ENCODE measurements around the gene EDDM3A. TPM values are rescaled to one million over a fixed set of nuclear protein-coding genes. Genes with fewer than 3 reads are reported as not detected.
"Not testable (repeated sequence)": the region's sequence is repeated elsewhere in the genome, so short reads cannot be mapped to it uniquely, and the experiment has no call there.

Gene EDDM3A
- total and polyA plus RNA-seq, 4 donors: not detected

DNA sequence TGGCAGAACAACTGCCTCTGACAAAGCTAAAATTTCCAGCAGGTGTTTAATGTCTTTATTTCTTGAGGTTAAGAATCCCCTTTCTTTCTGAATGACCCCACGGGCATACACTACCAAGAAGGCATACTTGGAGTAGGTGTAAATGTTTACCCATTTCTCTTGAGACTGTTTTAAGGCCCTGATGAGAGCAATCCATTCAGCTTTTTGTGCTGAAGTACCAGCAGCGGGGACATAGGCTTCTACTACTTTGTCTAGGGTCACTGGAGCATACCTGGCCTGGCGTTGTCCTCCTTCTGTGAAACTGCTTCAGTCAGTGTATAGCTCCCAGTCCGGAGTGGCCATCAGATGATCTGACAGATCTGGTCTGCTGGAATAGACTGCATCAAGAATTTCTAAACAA, 34.4 kb upstream of the EDDM3A start:
- no peaks in the 10 kb centered on the region for H3K9me3 ChIP-seq (ENCODE audit: control insufficient read depth, insufficient read depth, low read length)
- H3K36me3 ChIP-seq (ENCODE audit: control insufficient read depth, insufficient read depth, low read length): no peaks in the 10 kb centered on the region
- 93% methylated on average over 3 of the region's 4 CpGs for WGBS (ENCODE audit: insufficient coverage)
- no peaks in the 10 kb centered on the region for H3K4me1 ChIP-seq (ENCODE audit: control insufficient read depth, insufficient read depth, low read length)
- no peak for DNase-seq (ENCODE audit: low read depth in 4 of 6, low spot score in 6 of 6)
- H3K27me3 ChIP-seq (ENCODE audit: control insufficient read depth, insufficient read depth, low read length): no peaks in the 10 kb centered on the region
- no peak overlapping the region for H3K27ac ChIP-seq (ENCODE audit: low read depth, low read length)
- no peak overlapping the region for H3K4me3 ChIP-seq (ENCODE audit: low read depth, low read length)

DNA sequence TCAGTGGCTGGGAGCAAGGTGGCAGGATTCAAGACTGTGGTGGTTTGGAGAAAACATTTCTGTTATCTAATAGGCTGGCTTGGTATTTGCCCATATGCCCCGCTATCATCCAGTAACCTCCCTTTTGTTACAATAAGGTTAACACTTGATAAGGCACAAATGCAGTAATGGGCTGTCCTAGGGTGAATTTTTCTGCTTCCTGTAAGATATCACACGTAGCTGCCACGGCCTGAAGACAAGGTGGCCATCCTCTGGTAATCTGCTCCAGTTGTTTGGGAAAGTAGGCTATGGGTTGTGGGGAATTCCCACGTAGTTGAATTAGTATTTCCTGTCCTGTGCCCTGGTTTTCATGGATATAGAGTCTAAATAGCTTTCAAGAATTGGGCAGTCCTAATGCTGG, 34.0 kb upstream of the EDDM3A start:
- Histone ChIP-seq H3K27me3 (ENCODE audit: control insufficient read depth, insufficient read depth, low read length) (no peaks in the 10 kb centered on the region), H3K9me3 (ENCODE audit: control insufficient read depth, insufficient read depth, low read length) (no peaks in the 10 kb centered on the region), H3K27ac (ENCODE audit: low read depth, low read length) (no peak overlapping the region), H3K36me3 (ENCODE audit: control insufficient read depth, insufficient read depth, low read length) (no peaks in the 10 kb centered on the region), H3K4me3 (ENCODE audit: low read depth, low read length) (no peak overlapping the region), H3K4me1 (ENCODE audit: control insufficient read depth, insufficient read depth, low read length) (no peaks in the 10 kb centered on the region)
- WGBS (ENCODE audit: insufficient coverage): 80% methylated on average over 3 of the region's 4 CpGs
- DNase-seq (ENCODE audit: low read depth in 4 of 6, low spot score in 6 of 6): no peak

DNA sequence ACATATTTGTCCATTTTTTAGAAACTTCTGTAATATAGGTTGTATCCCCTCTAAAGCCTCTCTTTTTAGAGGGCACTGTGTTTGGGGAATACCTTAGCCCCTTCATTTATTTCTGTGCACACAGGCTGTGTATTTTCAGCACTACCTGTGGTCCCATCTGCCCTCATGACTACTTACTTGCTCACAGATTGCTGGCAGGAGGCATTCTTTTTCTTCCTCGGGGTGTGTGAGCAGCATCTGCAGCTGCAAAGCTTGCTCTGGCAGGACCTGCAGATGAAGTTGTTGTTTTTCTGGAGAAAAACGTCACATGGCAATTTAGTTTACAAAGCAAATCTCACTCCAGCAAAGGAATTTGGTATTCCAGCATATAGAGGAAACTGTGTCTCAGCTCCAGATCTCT, 32.8 kb upstream of the EDDM3A start:
- no peak overlapping the region for H3K27ac ChIP-seq (ENCODE audit: low read depth, low read length)
- H3K9me3 ChIP-seq (ENCODE audit: control insufficient read depth, insufficient read depth, low read length): no peaks in the 10 kb centered on the region
- H3K4me1 ChIP-seq (ENCODE audit: control insufficient read depth, insufficient read depth, low read length): no peaks in the 10 kb centered on the region
- DNase-seq (ENCODE audit: low read depth in 4 of 6, low spot score in 6 of 6): no peak
- no peak overlapping the region for H3K4me3 ChIP-seq (ENCODE audit: low read depth, low read length)
- H3K27me3 ChIP-seq (ENCODE audit: control insufficient read depth, insufficient read depth, low read length): no peaks in the 10 kb centered on the region
- no peaks in the 10 kb centered on the region for H3K36me3 ChIP-seq (ENCODE audit: control insufficient read depth, insufficient read depth, low read length)
- WGBS (ENCODE audit: insufficient coverage): 40% methylated on average over 1 of the region's 2 CpGs

DNA sequence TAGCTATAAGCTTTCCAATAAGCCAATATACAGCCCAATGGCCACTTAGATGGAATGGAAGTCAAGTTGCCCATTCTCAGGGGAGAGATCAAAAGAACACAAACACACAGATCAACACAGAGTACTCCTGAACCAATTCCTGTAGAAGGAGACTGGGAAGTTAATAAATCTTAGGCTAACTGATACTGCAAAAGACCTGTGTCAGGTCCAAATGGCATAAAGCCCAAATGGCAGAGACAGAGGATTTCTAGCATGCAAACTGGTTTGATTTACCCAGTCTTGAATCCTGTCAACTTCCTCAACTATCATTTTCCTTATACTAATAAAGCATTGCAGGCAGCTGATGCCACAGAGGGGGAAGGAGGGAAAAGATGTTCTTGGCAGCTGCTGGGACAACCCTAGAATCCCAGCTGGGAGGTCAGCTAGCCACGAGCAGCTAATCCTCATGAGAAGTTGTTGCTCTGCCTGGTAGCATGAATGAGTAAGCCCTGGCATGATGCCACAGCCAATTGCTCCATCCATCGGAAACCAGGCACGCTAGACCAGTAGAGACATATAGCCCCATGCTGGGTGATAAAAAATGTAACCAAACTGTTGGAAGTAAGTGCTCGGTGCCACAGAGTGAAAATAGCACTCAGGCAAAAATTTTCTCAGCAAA, 31.0 kb upstream of the EDDM3A start:
- no peaks in the 10 kb centered on the region for H3K4me1 ChIP-seq (ENCODE audit: control insufficient read depth, insufficient read depth, low read length)
- H3K27ac ChIP-seq (ENCODE audit: low read depth, low read length): no peak overlapping the region
- no peaks in the 10 kb centered on the region for H3K9me3 ChIP-seq (ENCODE audit: control insufficient read depth, insufficient read depth, low read length)
- no peaks in the 10 kb centered on the region for H3K36me3 ChIP-seq (ENCODE audit: control insufficient read depth, insufficient read depth, low read length)
- no peaks in the 10 kb centered on the region for H3K27me3 ChIP-seq (ENCODE audit: control insufficient read depth, insufficient read depth, low read length)
- WGBS (ENCODE audit: insufficient coverage): 10% methylated on average over 2 of the region's 4 CpGs
- DNase-seq (ENCODE audit: low read depth in 4 of 6, low spot score in 6 of 6): peak in 1 of 6 donors; percentile 52
- H3K4me3 ChIP-seq (ENCODE audit: low read depth, low read length): no peak overlapping the region

DNA sequence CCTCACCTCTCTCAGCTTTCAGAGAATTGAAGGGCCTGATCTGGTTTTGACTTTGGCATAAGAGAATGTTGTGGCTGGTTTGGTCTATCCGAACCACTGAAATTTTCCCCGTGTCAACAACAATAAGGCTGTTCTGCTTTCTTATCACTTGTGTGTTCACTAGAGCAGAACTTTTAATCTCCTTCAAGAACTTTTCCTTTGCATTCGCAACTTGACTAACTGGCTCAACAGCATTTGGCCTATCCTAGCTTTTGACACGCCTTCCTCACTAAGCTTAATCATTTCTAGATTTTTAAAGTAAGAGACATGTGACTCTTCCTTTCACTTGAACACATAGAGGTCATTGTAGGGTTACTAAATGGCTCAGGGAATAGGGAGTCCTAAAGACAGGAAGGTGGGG, 25.9 kb upstream of the EDDM3A start:
- Histone ChIP-seq H3K27ac (ENCODE audit: low read depth, low read length) (no peak overlapping the region), H3K4me1 (ENCODE audit: control insufficient read depth, insufficient read depth, low read length) (no peaks in the 10 kb centered on the region), H3K4me3 (ENCODE audit: low read depth, low read length) (no peak overlapping the region), H3K9me3 (ENCODE audit: control insufficient read depth, insufficient read depth, low read length) (no peaks in the 10 kb centered on the region), H3K27me3 (ENCODE audit: control insufficient read depth, insufficient read depth, low read length) (no peaks in the 10 kb centered on the region), H3K36me3 (ENCODE audit: control insufficient read depth, insufficient read depth, low read length) (no peaks in the 10 kb centered on the region)
- 83% methylated on average over 1 of the region's 4 CpGs for WGBS (ENCODE audit: insufficient coverage)
- DNase-seq (ENCODE audit: low read depth in 4 of 6, low spot score in 6 of 6): no peak

DNA sequence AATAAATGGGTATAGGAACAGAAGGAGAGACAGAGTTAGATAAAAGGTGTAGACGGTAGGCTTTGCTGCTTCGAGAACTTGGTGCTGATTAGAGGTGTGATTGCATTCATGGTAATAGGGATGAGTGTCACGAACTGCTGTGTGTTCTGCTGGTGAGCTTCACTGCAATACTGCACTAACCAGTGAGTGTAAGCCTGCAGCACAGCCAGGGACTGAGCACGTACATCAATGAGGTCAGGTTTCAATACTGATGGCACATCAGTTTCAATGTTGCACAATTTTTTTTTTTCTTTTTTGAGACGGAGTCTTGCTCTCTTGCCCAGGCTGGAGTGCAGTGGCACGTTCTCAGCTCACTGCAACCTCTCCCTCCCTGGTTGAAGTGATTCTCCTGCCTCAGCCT, 24.9 kb upstream of the EDDM3A start:
- no peak overlapping the region for H3K4me3 ChIP-seq (ENCODE audit: low read depth, low read length)
- no peaks in the 10 kb centered on the region for H3K9me3 ChIP-seq (ENCODE audit: control insufficient read depth, insufficient read depth, low read length)
- no peaks in the 10 kb centered on the region for H3K27me3 ChIP-seq (ENCODE audit: control insufficient read depth, insufficient read depth, low read length)
- no peak for DNase-seq (ENCODE audit: low read depth in 4 of 6, low spot score in 6 of 6)
- no peak overlapping the region for H3K27ac ChIP-seq (ENCODE audit: low read depth, low read length)
- no peaks in the 10 kb centered on the region for H3K4me1 ChIP-seq (ENCODE audit: control insufficient read depth, insufficient read depth, low read length)
- 88% methylated on average over 6 of the region's 6 CpGs for WGBS (ENCODE audit: insufficient coverage)
- no peaks in the 10 kb centered on the region for H3K36me3 ChIP-seq (ENCODE audit: control insufficient read depth, insufficient read depth, low read length)

DNA sequence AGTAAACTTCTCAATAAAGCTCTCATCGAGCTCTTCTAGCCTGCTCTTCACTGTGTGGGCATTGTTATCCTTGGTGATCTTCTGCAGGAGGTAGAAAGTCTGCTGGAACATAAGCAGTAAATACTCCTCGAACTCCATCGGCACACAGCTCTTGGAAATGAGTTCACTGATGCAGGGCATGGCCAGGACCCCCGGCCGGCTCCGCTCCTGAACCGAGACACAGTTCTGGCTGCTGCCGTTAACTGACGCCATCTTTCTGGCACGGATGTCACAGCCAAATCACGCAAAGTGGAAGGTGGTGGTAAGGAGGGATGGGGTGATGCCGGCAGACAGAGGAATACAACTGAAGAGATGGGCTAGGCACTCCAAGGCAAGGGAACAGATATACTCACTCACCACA, 23.7 kb upstream of the EDDM3A start:
- no peak overlapping the region for H3K27ac ChIP-seq (ENCODE audit: low read depth, low read length)
- no peaks in the 10 kb centered on the region for H3K27me3 ChIP-seq (ENCODE audit: control insufficient read depth, insufficient read depth, low read length)
- no peaks in the 10 kb centered on the region for H3K9me3 ChIP-seq (ENCODE audit: control insufficient read depth, insufficient read depth, low read length)
- no peak overlapping the region for H3K4me3 ChIP-seq (ENCODE audit: low read depth, low read length)
- DNase-seq (ENCODE audit: low read depth in 4 of 6, low spot score in 6 of 6): no peak
- WGBS (ENCODE audit: insufficient coverage): over 99% methylated on average over 10 of the region's 12 CpGs
- no peaks in the 10 kb centered on the region for H3K4me1 ChIP-seq (ENCODE audit: control insufficient read depth, insufficient read depth, low read length)
- H3K36me3 ChIP-seq (ENCODE audit: control insufficient read depth, insufficient read depth, low read length): no peaks in the 10 kb centered on the region

DNA sequence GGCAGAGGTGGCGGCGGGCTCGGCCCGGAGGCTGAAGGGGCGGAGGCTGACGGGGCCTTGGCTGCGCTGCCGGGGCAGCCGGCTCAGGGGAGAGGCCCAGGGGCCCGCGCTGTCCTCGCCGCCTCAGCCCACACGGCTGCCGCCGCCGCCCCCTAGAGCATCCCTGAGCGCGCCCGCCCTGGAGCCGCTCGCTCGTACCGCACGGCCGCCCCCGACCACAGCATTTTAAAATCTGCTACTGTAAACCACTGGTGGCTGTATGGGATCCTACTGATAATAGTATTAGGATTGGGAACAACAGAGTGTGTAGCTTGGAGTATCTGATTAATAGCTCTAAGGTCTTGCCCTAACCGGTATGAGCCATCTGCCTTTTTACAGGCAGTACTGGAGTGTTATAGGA, 22.2 kb upstream of the EDDM3A start:
- Histone ChIP-seq H3K9me3 (ENCODE audit: control insufficient read depth, insufficient read depth, low read length) (no peaks in the 10 kb centered on the region), H3K27me3 (ENCODE audit: control insufficient read depth, insufficient read depth, low read length) (no peaks in the 10 kb centered on the region), H3K36me3 (ENCODE audit: control insufficient read depth, insufficient read depth, low read length) (no peaks in the 10 kb centered on the region), H3K4me1 (ENCODE audit: control insufficient read depth, insufficient read depth, low read length) (no peaks in the 10 kb centered on the region), H3K4me3 (ENCODE audit: low read depth, low read length) (no peak overlapping the region), H3K27ac (ENCODE audit: low read depth, low read length) (no peak overlapping the region)
- WGBS (ENCODE audit: insufficient coverage): 20% methylated on average over 17 of the region's 28 CpGs
- DNase-seq (ENCODE audit: low read depth in 4 of 6, low spot score in 6 of 6): peak in 1 of 6 donors; percentile 39

DNA sequence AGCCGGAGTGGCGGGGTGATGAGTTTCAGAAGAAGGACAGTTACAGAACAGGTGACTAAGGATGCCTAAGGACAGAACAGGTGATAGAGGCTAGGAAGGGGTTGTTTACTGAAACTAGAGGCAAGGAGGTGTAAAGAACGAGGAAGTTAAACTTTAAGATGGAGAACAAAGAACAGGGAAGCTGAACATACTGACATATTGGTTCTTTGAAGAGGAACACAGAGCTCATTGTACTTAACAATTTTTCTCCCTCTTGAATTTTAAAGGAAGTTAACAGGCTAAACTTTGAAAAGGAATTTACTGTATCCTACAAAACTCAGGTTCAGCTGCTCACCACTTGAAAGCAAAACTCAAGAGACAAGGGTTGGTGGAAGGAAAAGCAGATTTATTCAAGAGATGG, 19.6 kb upstream of the EDDM3A start:
- H3K4me3 ChIP-seq (ENCODE audit: low read depth, low read length); H3K27ac ChIP-seq (ENCODE audit: low read depth, low read length); H3K36me3 ChIP-seq (ENCODE audit: control insufficient read depth, insufficient read depth, low read length); H3K9me3 ChIP-seq (ENCODE audit: control insufficient read depth, insufficient read depth, low read length); H3K4me1 ChIP-seq (ENCODE audit: control insufficient read depth, insufficient read depth, low read length); DNase-seq (ENCODE audit: low read depth in 4 of 6, low spot score in 6 of 6); H3K27me3 ChIP-seq (ENCODE audit: control insufficient read depth, insufficient read depth, low read length): not testable (repeated sequence)
- 93% methylated on average over 2 of the region's 3 CpGs for WGBS (ENCODE audit: insufficient coverage)

DNA sequence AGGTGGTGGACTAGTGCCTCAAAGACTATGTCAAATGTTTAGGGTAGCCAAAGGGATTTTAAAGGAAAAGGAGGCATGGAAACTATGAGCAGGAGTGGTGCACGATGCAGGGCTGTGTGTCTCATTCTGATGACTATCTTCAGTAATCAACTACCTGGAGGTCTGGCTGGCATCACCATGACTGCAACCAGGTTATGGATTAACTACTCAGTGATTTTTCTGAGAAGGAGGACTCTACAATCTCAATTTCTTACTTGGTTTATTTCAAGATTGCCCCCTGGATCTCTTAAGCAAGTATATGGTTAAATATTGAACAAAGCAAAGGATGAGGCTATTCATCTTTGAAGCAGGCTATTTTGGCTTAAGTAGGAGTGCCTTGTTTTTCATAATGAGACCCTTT, 19.2 kb upstream of the EDDM3A start:
- no peaks in the 10 kb centered on the region for H3K36me3 ChIP-seq (ENCODE audit: control insufficient read depth, insufficient read depth, low read length)
- DNase-seq (ENCODE audit: low read depth in 4 of 6, low spot score in 6 of 6): no peak
- H3K9me3 ChIP-seq (ENCODE audit: control insufficient read depth, insufficient read depth, low read length): no peaks in the 10 kb centered on the region
- no CpG with 5 or more reads among the region's 1 CpG for WGBS (ENCODE audit: insufficient coverage)
- no peaks in the 10 kb centered on the region for H3K4me1 ChIP-seq (ENCODE audit: control insufficient read depth, insufficient read depth, low read length)
- H3K4me3 ChIP-seq (ENCODE audit: low read depth, low read length): no peak overlapping the region
- no peak overlapping the region for H3K27ac ChIP-seq (ENCODE audit: low read depth, low read length)
- H3K27me3 ChIP-seq (ENCODE audit: control insufficient read depth, insufficient read depth, low read length): no peaks in the 10 kb centered on the region

Data from spinal cord (tissue), 10 donors.